HG03025 (cell line): ENCODE data around the gene KLHL12.

ENCODE experiments used
- ATAC-seq: cut with Tn5 transposase; IDR thresholded peaks from one replicate; pipeline ENCODE4 v1.9.1; 2021; ENCODE audit warnings: mild to moderate bottlenecking, moderate library complexity; ENCODE audit not compliant: unreplicated experiment, low FRiP score

KLHL12 gene

GRCh38 chr1:202844935-202845334 is 82.1 kb downstream of the KLHL12 start:
- ATAC-seq = no peak

GRCh38 chr1:202844259-202844658 is 82.8 kb downstream of the KLHL12 start:
- ATAC-seq = no peak

GRCh38 chr1:202843081-202843480 is 84.0 kb downstream of the KLHL12 start:
- no peak for ATAC-seq
